Transverse colon (tissue), 4 donors: Measurements from ENCODE around the gene ZNF101.

ENCODE experiments used
- EP300 ChIP-seq: sonication (generic); formaldehyde crosslinking; IDR thresholded peaks from one replicate; pipeline ENCODE4 v1.6.1; 2017; ENCODE audit warnings: antibody characterized with exemption, low read depth
- POLR2A ChIP-seq: fragments of 450-650 bp; IDR thresholded peaks from one replicate; pipeline ENCODE4 v1.6.1; 2016; ENCODE audit warnings: antibody characterized with exemption, mild to moderate bottlenecking, moderate library complexity
- POLR2AphosphoS5 ChIP-seq, 3 donors: sonication (generic); formaldehyde crosslinking; IDR thresholded peaks; one replicate each; pipeline ENCODE4 v1.6.1; 2016; ENCODE audit warnings: antibody characterized with exemption in 3 of 3
- TF ChIP-seq, protein P1 (sequence below), 5 experiments: fragments of 200-600 bp in 3 of 5; fragments of 450-650 bp in 2 of 5; sonication (generic) in 3 of 5; IDR thresholded peaks; 1 replicate in 2 of 5; 2 replicates in 3 of 5; pipeline ENCODE4 v1.5.1; 2016 to 2017; ENCODE audit warnings: antibody characterized with exemption in 5 of 5, inconsistent platforms in 3 of 5, mild to moderate bottlenecking in 2 of 5, moderate library complexity in 1 of 5

- TF ChIP-seq POLR2AphosphoS5 (IDR thresholded peaks at IDR 0.05) (no peak), POLR2A (no peak), EP300 (no peak)
- TF ChIP-seq, protein P1, sequence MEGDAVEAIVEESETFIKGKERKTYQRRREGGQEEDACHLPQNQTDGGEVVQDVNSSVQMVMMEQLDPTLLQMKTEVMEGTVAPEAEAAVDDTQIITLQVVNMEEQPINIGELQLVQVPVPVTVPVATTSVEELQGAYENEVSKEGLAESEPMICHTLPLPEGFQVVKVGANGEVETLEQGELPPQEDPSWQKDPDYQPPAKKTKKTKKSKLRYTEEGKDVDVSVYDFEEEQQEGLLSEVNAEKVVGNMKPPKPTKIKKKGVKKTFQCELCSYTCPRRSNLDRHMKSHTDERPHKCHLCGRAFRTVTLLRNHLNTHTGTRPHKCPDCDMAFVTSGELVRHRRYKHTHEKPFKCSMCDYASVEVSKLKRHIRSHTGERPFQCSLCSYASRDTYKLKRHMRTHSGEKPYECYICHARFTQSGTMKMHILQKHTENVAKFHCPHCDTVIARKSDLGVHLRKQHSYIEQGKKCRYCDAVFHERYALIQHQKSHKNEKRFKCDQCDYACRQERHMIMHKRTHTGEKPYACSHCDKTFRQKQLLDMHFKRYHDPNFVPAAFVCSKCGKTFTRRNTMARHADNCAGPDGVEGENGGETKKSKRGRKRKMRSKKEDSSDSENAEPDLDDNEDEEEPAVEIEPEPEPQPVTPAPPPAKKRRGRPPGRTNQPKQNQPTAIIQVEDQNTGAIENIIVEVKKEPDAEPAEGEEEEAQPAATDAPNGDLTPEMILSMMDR (IDR thresholded peaks at IDR 0.05) = no peak
Observed at GRCh38 chr19:19626516-19627472, 41.8 kb upstream of the ZNF101 start.
